Ishikawa (cell line): Measurements from ENCODE around the gene GATA3.

Experiments used
- CEBPB ChIP-seq: IDR thresholded peaks from 2 replicates; pipeline ENCODE4 v1.6.1; 2012
- CREB1 ChIP-seq: IDR thresholded peaks from 2 replicates; pipeline ENCODE4 v1.6.1; 2012; ENCODE audit warnings: low read depth
- EGR1 ChIP-seq: IDR thresholded peaks from 2 replicates; pipeline ENCODE4 v1.6.1; 2012
- EP300 ChIP-seq: IDR thresholded peaks from 2 replicates; pipeline ENCODE4 v1.6.1; 2012; ENCODE audit warnings: borderline replicate concordance
- RAD21 ChIP-seq: IDR thresholded peaks from 2 replicates; pipeline ENCODE4 v1.6.1; 2012; ENCODE audit warnings: low read depth
- REST ChIP-seq: IDR thresholded peaks from 2 replicates; pipeline ENCODE4 v1.6.1; 2012; ENCODE audit warnings: low read depth, mild to moderate bottlenecking
- TAF1 ChIP-seq: IDR thresholded peaks from 2 replicates; pipeline ENCODE4 v1.6.1; 2012; ENCODE audit warnings: low read depth, mild to moderate bottlenecking
- YY1 ChIP-seq: IDR thresholded peaks from 2 replicates; pipeline ENCODE4 v1.6.1; 2012; ENCODE audit warnings: low read depth
- ZBTB7A ChIP-seq: IDR thresholded peaks from 2 replicates; pipeline ENCODE4 v1.6.1; 2012; ENCODE audit warnings: low read depth
- TF ChIP-seq, protein P1 (sequence below): IDR thresholded peaks from 2 replicates; pipeline ENCODE4 v1.6.1; 2012

GRCh38 chr10:8044908-8045725 lies 9.4 kb upstream of the GATA3 start:
- TF ChIP-seq, protein P1, sequence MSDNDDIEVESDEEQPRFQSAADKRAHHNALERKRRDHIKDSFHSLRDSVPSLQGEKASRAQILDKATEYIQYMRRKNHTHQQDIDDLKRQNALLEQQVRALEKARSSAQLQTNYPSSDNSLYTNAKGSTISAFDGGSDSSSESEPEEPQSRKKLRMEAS = no peak
- no peak for TF ChIP-seq TAF1
- no peak for TF ChIP-seq YY1
- no peak for TF ChIP-seq EP300
- TF ChIP-seq RAD21 = no peak
- no peak for TF ChIP-seq REST
- TF ChIP-seq CEBPB = no peak
- TF ChIP-seq EGR1 = no peak
- TF ChIP-seq ZBTB7A = no peak
- TF ChIP-seq CREB1 = no peak
